GM11168 (cell line): ENCODE data around the gene PRSS27.
"Not testable (repeated sequence)": the region's sequence is repeated elsewhere in the genome, so short reads cannot be mapped to it uniquely, and the experiment has no call there.

ENCODE experiments used
- in situ Hi-C: fragments of 300-500 bp; cut with MboI; formaldehyde crosslinking; loops from one replicate; pipeline ENCODE4 v1.12.0; 2022; ENCODE audit warnings: low sequenced_read_pairs; ENCODE audit not compliant: unreplicated experiment

Gene PRSS27

DNA sequence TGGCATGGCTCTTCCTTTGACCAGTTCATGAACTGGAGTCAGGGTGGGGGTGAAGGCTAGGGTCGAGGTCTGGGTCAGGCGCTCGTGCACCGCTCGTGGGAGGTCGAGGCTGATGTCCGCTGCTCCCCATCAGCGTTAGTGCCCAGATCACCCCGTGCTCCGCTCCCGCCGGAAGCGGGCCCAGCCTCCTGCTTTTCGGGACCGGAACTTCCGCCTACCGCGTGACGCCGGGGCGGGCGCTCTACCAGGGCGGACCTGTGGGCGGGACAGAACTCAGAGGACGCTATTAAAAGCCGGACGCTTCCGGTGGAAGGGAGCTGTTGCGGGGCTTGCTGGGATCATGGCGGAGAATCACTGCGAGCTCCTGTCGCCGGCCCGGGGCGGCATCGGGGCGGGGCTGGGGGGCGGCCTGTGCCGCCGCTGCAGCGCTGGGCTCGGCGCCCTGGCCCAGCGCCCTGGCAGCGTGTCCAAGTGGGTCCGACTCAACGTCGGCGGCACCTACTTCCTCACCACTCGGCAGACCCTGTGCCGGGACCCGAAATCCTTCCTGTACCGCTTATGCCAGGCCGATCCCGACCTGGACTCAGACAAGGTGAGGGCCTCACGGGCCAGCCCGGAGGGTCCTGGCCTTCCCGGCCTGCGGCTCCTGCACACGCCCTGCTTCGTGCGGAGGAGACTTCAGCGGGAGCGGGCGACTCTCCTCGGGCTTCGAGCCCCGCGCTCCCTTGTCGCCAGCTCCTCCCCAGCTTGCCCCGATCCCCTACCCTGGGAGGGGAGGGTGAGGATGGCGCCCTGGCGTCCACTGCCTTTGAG is 37.6 kb downstream of the PRSS27 start, which contains the start of gene KCTD5:
KCTD5 (plus strand) TSS at position 315 of the 813 bp plus-strand sequence; CDS start at position 341, 26 bp downstream.
- in situ Hi-C loops = no loop called here

DNA sequence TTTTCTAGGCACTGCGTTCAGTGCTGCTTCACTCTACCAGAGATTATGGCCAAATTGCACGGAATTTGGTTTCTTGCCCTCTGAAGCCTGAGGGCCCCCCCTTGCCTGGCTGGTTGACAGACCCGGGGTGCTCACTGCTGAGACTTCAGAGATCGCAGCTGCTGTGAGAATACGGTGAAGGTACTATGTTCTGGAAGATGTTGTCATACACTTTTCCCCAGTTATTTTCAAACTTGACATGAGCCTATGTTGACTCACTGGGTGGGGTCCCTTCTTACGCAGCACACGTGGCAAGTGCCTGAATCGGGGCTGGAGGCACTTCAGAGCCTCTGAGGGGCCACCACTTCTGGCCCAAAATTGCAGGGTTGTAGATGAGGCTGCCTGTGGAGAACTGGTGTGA is 39.7 kb downstream of the PRSS27 start:
- in situ Hi-C loops = not testable (repeated sequence)

- in situ Hi-C loops = not testable (repeated sequence)
Measured at GRCh38 chr16:2679902-2680301, 40.1 kb downstream of the PRSS27 start.

DNA sequence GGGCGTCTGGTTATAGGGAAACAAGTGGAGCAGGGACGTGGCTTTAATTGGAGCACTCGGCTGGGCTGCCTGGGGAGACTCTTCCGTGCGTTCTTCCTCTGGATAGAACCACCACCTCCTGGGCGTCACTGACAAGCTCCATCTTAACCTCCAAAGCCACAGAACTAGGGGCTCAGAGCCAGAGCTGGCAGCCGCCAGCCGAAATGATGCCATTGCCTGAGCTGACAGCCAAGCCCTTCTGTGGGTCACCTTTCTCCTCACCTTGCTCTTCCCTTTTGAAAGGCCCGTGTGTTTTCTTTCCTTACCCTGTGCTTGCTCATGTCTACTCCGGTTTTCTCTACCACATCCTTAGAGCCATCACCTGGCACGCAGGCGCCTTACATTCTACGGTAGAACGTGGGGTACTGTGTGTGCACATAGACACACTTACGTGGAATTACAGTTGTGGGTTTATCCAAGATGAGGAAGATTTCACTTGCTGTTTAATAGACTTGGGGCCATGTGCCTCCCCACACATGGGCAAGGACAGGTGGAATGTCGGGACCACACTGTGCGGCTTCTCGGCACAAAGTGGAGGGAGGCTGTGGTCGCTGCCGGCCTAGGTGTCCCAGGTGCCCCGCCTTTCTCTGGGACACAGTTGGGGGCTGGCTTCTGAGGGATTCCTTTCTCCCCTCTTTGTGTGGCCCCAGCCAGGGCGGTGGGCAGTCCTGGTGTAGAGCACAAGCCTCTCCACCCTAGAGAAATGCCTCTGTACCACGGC is 41.6 kb downstream of the PRSS27 start:
- in situ Hi-C loops = not testable (repeated sequence)

GRCh38 chr16:2676937-2677336 is 43.1 kb downstream of the PRSS27 start:
- in situ Hi-C loops = not testable (repeated sequence)

- in situ Hi-C loops = no loop called here
Measured at GRCh38 chr16:2675714-2676113, 44.3 kb downstream of the PRSS27 start.

- in situ Hi-C loops = no loop called here
Measured at GRCh38 chr16:2675021-2675420, 45.0 kb downstream of the PRSS27 start.

DNA sequence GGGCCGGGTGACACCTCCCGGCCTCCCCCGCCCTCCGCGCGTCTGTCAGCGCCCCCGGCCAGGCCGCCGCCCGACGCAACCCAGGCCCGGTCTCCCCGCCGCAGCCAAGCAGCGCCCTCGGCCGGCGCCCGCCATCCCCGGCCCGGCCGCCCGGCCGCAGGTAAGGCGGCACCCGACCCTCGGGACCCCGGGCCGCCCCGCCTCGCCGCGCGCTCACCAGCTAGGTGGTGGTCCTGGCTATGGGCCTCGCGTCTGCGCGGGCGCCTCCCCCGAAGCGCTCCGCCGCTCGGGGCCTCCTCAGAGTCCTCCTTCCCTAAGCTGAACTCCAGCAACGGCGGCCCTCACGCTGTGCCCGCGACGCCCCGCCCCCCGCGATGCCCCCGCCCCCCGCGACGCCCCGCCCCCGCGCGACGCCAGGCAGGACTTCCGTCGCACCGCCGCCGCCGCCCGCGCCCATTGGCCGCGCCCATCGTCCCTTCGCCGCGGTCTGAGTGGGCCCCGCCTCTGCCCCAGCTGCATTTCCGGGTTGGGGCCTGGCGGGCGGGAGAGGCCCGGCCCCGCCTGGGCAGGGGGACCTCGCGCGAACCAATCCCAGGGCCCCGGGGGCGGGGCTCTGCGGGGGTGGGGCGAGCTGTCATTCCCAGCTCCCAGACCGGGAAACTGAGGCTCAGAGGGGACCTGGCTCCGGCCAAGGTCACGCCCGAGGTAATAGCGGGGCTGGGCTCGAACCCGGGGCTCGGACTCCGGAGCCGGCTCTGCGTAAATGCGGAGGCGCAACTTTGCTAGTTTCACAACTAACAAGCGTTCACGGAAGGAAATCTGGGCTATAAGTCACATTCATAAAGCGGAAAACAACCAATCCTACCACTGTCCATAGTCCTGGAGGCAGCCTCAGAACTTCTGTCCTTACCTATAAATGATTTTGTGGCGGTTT is 46.7 kb downstream of the PRSS27 start:
- in situ Hi-C loops = no loop called here

GRCh38 chr16:2671741-2672140 is 48.3 kb downstream of the PRSS27 start:
- in situ Hi-C loops = no loop called here

DNA sequence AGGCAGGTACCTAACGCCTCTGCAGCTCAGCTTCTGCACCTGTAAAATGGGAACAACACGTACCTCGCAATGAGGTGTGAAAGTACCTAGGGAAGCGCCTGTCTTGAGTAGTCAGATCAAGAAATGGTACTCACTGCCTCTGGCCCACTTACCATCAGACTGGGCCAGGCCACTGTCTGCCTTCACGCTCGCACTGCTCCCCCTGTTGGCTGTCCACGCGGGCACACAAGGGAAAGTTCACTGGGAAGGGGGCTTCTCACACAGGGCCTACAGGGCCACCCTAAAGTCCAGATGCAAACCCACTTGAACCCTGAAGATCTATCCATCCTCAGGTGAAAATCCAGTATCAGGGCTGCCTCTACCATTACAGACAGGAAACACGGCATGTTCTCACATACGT is 48.8 kb downstream of the PRSS27 start:
- in situ Hi-C loops = not testable (repeated sequence)

DNA sequence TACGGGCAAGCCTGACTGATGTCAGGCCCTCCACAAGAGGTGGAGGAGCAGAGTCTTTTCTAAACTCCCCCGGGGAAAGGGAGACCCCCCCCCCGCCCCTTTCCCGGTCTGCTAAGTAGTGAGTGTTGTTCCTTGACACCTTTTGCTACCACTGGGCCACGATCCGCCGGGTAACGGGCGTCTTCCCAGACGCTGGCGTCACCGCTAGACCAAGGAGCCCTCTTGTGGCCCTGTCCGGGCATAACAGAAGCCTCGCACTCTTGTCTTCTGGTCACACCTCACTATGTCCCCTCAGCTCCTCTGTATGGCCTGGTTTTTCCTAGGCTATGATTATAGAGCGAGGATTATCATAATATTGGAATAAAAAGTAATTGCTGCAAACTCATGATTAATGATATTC is 50.0 kb downstream of the PRSS27 start:
- in situ Hi-C loops = not testable (repeated sequence)

GRCh38 chr16:2669587-2669986 is 50.4 kb downstream of the PRSS27 start:
- in situ Hi-C loops = not testable (repeated sequence)

DNA sequence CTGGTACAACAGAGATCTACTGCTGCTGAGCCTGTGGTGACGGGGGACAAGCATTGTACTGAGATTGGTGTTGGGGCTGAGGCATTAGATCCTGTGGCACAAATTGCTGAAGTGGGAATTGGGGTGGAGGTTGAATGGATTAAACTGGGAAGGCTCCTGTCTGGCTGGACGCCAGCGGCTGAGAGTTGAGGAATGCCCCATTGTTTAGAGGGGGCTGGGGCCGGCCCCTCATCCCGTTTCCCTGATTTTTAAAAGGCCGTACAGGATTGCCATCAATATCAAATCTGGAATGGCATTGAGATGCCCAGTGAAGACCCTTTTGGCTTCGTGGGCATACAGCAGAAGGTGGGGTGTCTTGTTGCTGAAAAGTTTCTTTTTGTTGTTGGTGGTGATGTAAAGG is 53.4 kb downstream of the PRSS27 start:
- in situ Hi-C loops = not testable (repeated sequence)

- in situ Hi-C loops = no loop called here
Measured at GRCh38 chr16:2664574-2664982, 55.4 kb downstream of the PRSS27 start.

DNA sequence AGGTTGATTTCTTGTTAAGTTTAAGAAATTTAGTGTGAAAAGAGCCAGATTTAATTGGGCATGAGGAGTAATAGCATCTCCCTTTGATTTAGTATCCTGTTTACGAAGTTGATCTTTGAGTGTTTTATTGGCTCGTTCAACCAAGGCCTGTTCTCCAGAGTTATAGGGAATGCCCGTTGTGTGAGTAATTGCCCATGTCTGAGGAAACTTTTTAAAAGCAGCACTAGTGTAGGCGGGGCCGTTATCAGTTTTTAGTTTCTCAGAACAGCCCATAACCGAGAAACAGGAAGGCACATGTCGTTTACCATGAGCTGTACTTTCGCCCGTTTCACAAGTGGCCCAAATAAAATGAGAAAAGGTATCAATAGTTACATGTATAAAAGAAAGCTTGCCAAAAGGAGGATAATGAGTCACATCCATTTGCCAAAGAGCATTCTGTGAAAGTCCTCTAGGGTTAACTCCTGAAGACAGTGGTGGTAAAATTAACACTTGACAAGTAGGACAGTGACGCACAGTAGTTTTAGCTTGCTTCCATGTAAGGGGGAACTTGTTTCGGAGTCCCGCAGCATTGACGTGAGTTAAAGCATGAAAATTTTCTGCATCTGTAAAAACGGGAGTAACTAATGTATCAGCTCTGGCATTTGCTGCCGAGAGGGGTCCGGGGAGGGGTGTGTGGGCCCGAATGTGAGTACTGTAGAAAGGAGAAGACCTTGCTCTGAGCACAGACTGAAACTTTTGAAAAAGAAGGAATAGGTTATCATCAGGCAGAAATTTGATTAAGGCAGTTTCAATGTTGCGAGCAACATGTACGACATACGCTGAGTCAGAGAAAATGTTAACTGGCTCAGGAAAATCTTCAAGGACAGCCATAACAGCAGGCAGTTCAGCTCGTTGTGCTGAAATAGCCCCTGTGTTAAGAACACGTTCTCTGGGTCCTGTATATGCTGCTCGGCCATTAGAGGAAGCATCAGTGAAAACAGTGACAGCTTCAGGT is 56.2 kb downstream of the PRSS27 start:
- in situ Hi-C loops = no loop called here
